HG02981 (cell line): ENCODE measurements around the gene ZSCAN21.
A peak's percentile ranks its signal among the peaks of the same experiment; 100 is the strongest.
"Not testable (repeated sequence)": the region's sequence is repeated elsewhere in the genome, so short reads cannot be mapped to it uniquely, and the experiment has no call there.

ENCODE experiments used
- ATAC-seq: cut with Tn5 transposase; IDR thresholded peaks from one replicate; pipeline ENCODE4 v1.9.1; 2021; ENCODE audit warnings: mild to moderate bottlenecking, moderate library complexity; ENCODE audit not compliant: unreplicated experiment

ZSCAN21 gene

GRCh38 chr7:100049441-100050291 lies at the start of gene ZSCAN21:
Gene ZSCAN21, plus strand, starts transcription at chr7:100049774. Its CDS starts 7,233 bp downstream, at chr7:100057007.
- ATAC-seq, result peak; percentile 85

GRCh38 chr7:100000239-100000638 lies 49.3 kb upstream of the ZSCAN21 start:
- no peak for ATAC-seq

- ATAC-seq, result no peak
Measured at GRCh38 chr7:100003711-100004661, 45.6 kb upstream of the ZSCAN21 start.

- ATAC-seq, result no peak
Measured at GRCh38 chr7:100007887-100008286, 41.7 kb upstream of the ZSCAN21 start.

GRCh38 chr7:100008525-100008924 lies 41.0 kb upstream of the ZSCAN21 start:
- ATAC-seq, result no peak

- ATAC-seq, result not testable (repeated sequence)
Measured at GRCh38 chr7:100009952-100010351, 39.6 kb upstream of the ZSCAN21 start.

- no peak for ATAC-seq
Measured at GRCh38 chr7:100010901-100011300, 38.7 kb upstream of the ZSCAN21 start.

GRCh38 chr7:100011516-100011915 lies 38.1 kb upstream of the ZSCAN21 start:
- ATAC-seq, result no peak

GRCh38 chr7:100012385-100013327 lies 36.9 kb upstream of the ZSCAN21 start:
- not testable (repeated sequence) for ATAC-seq

- no peak for ATAC-seq
Measured at GRCh38 chr7:100013328-100013676, 36.3 kb upstream of the ZSCAN21 start.

- ATAC-seq, result peak; percentile 94
Measured at GRCh38 chr7:100015232-100016214, 34.1 kb upstream of the ZSCAN21 start, which contains the start of gene ZKSCAN1. Gene ZKSCAN1, plus strand, starts transcription at chr7:100015596. Its CDS starts 7,911 bp downstream, at chr7:100023507.

GRCh38 chr7:100016215-100016901 lies 33.2 kb upstream of the ZSCAN21 start:
- no peak for ATAC-seq

GRCh38 chr7:100017300-100017699 lies 32.3 kb upstream of the ZSCAN21 start:
- no peak for ATAC-seq

GRCh38 chr7:100017875-100018274 lies 31.7 kb upstream of the ZSCAN21 start:
- no peak for ATAC-seq

- no peak for ATAC-seq
Measured at GRCh38 chr7:100019908-100020307, 29.7 kb upstream of the ZSCAN21 start.

- ATAC-seq, result no peak
Measured at GRCh38 chr7:100021297-100021696, 28.3 kb upstream of the ZSCAN21 start.

- no peak for ATAC-seq
Measured at GRCh38 chr7:100022621-100023020, 27.0 kb upstream of the ZSCAN21 start.

- ATAC-seq, result no peak
Measured at GRCh38 chr7:100023526-100023925, 26.0 kb upstream of the ZSCAN21 start.
